ENCODE results near the gene TMEM225.

Gene TMEM225

GRCh38 chr11:123904932-123905331, 19.5 kb upstream of the TMEM225 start (continued):
- TF ChIP-seq POU6F1 (CRISPR knock-in tag; IDR thresholded peaks at IDR 0.05; ENCODE audit: borderline replicate concordance, low read depth) (no peak), ARNTL (CRISPR knock-in tag; IDR thresholded peaks at IDR 0.05; ENCODE audit: borderline replicate concordance, low read depth) (no peak), CREB5 (CRISPR knock-in tag; IDR thresholded peaks at IDR 0.05; ENCODE audit: low read depth) (no peak), TCF4 (CRISPR knock-in tag; IDR thresholded peaks at IDR 0.05; ENCODE audit: borderline replicate concordance) (no peak), ZNF8 (CRISPR knock-in tag; IDR thresholded peaks at IDR 0.05) (no peak), BACH2 (CRISPR knock-in tag; IDR thresholded peaks at IDR 0.05; ENCODE audit: borderline replicate concordance) (no peak), ZNF565 (CRISPR knock-in tag; conservative IDR thresholded peaks at IDR 0.05; ENCODE audit: low read depth) (no peak)

- ATAC-seq = no peak
- no peak for TF ChIP-seq ZNF8 (CRISPR knock-in tag; IDR thresholded peaks at IDR 0.05)
- TF ChIP-seq ZNF70 (CRISPR knock-in tag; IDR thresholded peaks at IDR 0.05) = no peak
- TF ChIP-seq CREB5 (CRISPR knock-in tag; IDR thresholded peaks at IDR 0.05; ENCODE audit: low read depth) = no peak
- no peak for TF ChIP-seq ZC3H10 (CRISPR knock-in tag; IDR thresholded peaks at IDR 0.05)
- no peak for TF ChIP-seq ARNTL (CRISPR knock-in tag; IDR thresholded peaks at IDR 0.05; ENCODE audit: borderline replicate concordance, low read depth)
- TF ChIP-seq ESRRG (CRISPR knock-in tag; IDR thresholded peaks at IDR 0.05) = no peak
- no peak for TF ChIP-seq OSR1 (CRISPR knock-in tag; IDR thresholded peaks at IDR 0.05)
- no peak for TF ChIP-seq CSRNP3 (CRISPR knock-in tag; IDR thresholded peaks at IDR 0.05)
- TF ChIP-seq SNAI2 (CRISPR knock-in tag; IDR thresholded peaks at IDR 0.05) = no peak
- TF ChIP-seq TSHZ2 (CRISPR knock-in tag; IDR thresholded peaks at IDR 0.05) = no peak
- no peak for TF ChIP-seq CSDC2 (CRISPR knock-in tag; IDR thresholded peaks at IDR 0.05)
- TF ChIP-seq TCF4 (CRISPR knock-in tag; IDR thresholded peaks at IDR 0.05; ENCODE audit: borderline replicate concordance) = no peak
- TF ChIP-seq PPARA (CRISPR knock-in tag; IDR thresholded peaks at IDR 0.05; ENCODE audit: borderline replicate concordance) = no peak
Observed at GRCh38 chr11:123903932-123904331, 18.5 kb upstream of the TMEM225 start.

- no peak for TF ChIP-seq ZFP3 (CRISPR knock-in tag; IDR thresholded peaks at IDR 0.05)
- no peak for TF ChIP-seq ZNF70 (CRISPR knock-in tag; IDR thresholded peaks at IDR 0.05)
- no peak for ATAC-seq
Observed at GRCh38 chr11:123901867-123902266, 16.4 kb upstream of the TMEM225 start, which contains the start of gene OR8D4. TSS of gene OR8D4 (plus strand) at chr11:123902167. CDS start at chr11:123906432, 4,265 bp downstream.

GRCh38 chr11:123899792-123900191, 14.3 kb upstream of the TMEM225 start:
- TF ChIP-seq ZFP3 (CRISPR knock-in tag; IDR thresholded peaks at IDR 0.05) (no peak), GLIS3 (CRISPR knock-in tag; IDR thresholded peaks at IDR 0.05) (no peak), ZC3H10 (CRISPR knock-in tag; IDR thresholded peaks at IDR 0.05) (no peak), TOX (CRISPR knock-in tag; IDR thresholded peaks at IDR 0.05; ENCODE audit: borderline replicate concordance) (no peak), ZFP30 (CRISPR knock-in tag; IDR thresholded peaks at IDR 0.05) (no peak), ESRRG (CRISPR knock-in tag; IDR thresholded peaks at IDR 0.05) (no peak), CREB5 (CRISPR knock-in tag; IDR thresholded peaks at IDR 0.05; ENCODE audit: low read depth) (no peak), TCF4 (CRISPR knock-in tag; IDR thresholded peaks at IDR 0.05; ENCODE audit: borderline replicate concordance) (no peak), PATZ1 (CRISPR knock-in tag; IDR thresholded peaks at IDR 0.05; ENCODE audit: borderline replicate concordance) (no peak), ARNTL (CRISPR knock-in tag; IDR thresholded peaks at IDR 0.05; ENCODE audit: borderline replicate concordance, low read depth) (no peak), PPARA (CRISPR knock-in tag; IDR thresholded peaks at IDR 0.05; ENCODE audit: borderline replicate concordance) (no peak), RARB (CRISPR knock-in tag; IDR thresholded peaks at IDR 0.05) (no peak), ZNF70 (CRISPR knock-in tag; IDR thresholded peaks at IDR 0.05) (no peak), OSR1 (CRISPR knock-in tag; IDR thresholded peaks at IDR 0.05) (no peak), SNAI2 (CRISPR knock-in tag; IDR thresholded peaks at IDR 0.05) (no peak)
- ATAC-seq = no peak
